Smooth muscle cell (in vitro differentiated cells): ENCODE results near the gene BCL2L11. TPM values are rescaled to one million over a fixed set of nuclear protein-coding genes. Genes with fewer than 3 reads are reported as not detected.

Experiments
- DNase-seq: peaks from one replicate; lab custom pipeline; 2025; ENCODE audit not compliant: unreplicated experiment; lab: John Stamatoyannopoulos, UW
- H2AFZ ChIP-seq: fragments of 200-600 bp; sonication (generic); 2 replicates; pipeline ENCODE4 v1.6.0; 2016; ENCODE audit warnings: antibody characterized with exemption, low read depth, mild to moderate bottlenecking
- H3F3A ChIP-seq: fragments of 200-600 bp; sonication (generic); 2 replicates; pipeline ENCODE4 v1.6.0; 2017; ENCODE audit warnings: antibody characterized with exemption, low read depth
- H3K27ac ChIP-seq: fragments of 200-600 bp; sonication (generic); 2 replicates; pipeline ENCODE4 v1.5.1; 2016; ENCODE audit warnings: low read depth, mild to moderate bottlenecking
- H3K27me3 ChIP-seq: fragments of 200-600 bp; sonication (generic); 2 replicates; pipeline ENCODE4 v1.6.1; 2016; ENCODE audit warnings: low read depth, mild to moderate bottlenecking
- H3K36me3 ChIP-seq: fragments of 200-600 bp; sonication (generic); 2 replicates; pipeline ENCODE4 v1.5.1; 2016; ENCODE audit warnings: low read depth
- H3K4me1 ChIP-seq: fragments of 200-600 bp; sonication (generic); 2 replicates; pipeline ENCODE4 v1.5.1; 2016; ENCODE audit warnings: low read depth
- H3K4me2 ChIP-seq: fragments of 200-600 bp; sonication (generic); 2 replicates; pipeline ENCODE4 v1.6.0; 2016; ENCODE audit warnings: mild to moderate bottlenecking
- H3K4me3 ChIP-seq: fragments of 200-600 bp; sonication (generic); 2 replicates; pipeline ENCODE4 v1.5.1; 2016; ENCODE audit warnings: mild to moderate bottlenecking
- H3K79me2 ChIP-seq: fragments of 200-600 bp; sonication (generic); 2 replicates; pipeline ENCODE4 v1.6.0; 2016; ENCODE audit warnings: low read depth, mild to moderate bottlenecking
- H3K9ac ChIP-seq: fragments of 200-600 bp; sonication (generic); 2 replicates; pipeline ENCODE4 v1.6.0; 2016; ENCODE audit warnings: low read depth
- H3K9me3 ChIP-seq: fragments of 200-600 bp; sonication (generic); replicated peaks from 2 replicates; pipeline ENCODE4 v1.5.1; 2016; ENCODE audit warnings: low read depth
- H4K20me1 ChIP-seq: fragments of 200-600 bp; sonication (generic); 2 replicates; pipeline ENCODE4 v1.6.0; 2016; ENCODE audit warnings: low read depth
- CTCF ChIP-seq: fragments of 200-600 bp; sonication (generic); IDR thresholded peaks from 2 replicates; pipeline ENCODE4 v1.5.1; 2017; ENCODE audit warnings: borderline replicate concordance, mild to moderate bottlenecking, antibody characterized with exemption; ENCODE audit not compliant: insufficient read depth, poor library complexity, severe bottlenecking
- WGBS: methylation state at CpG from one replicate; pipeline ENCODE4 v1.1.7; 2016; ENCODE audit warnings: low lambda C conversion rate; 5-methylcytosine and 5-hydroxymethylcytosine counted together
- polyA plus RNA-seq: library from polyadenylated mRNA; unstranded; fragments of >200 nt; fragmentation: Nextera tagmentation; extraction: Ambion mirVana; gene quantifications from 2 replicates; pipeline ENCODE4 v1.2.1, GENCODE V29; 2016
- total RNA-seq: library from RNA; depleted of rRNA; stranded (reverse); fragments of >200 nt; gene quantifications from 2 replicates; pipeline ENCODE4 v1.2.3, GENCODE V29; 2014

BCL2L11 gene
- total and polyA plus RNA-seq, 2 experiments from 2014 or later: 4.9 to 10.0 TPM

DNA sequence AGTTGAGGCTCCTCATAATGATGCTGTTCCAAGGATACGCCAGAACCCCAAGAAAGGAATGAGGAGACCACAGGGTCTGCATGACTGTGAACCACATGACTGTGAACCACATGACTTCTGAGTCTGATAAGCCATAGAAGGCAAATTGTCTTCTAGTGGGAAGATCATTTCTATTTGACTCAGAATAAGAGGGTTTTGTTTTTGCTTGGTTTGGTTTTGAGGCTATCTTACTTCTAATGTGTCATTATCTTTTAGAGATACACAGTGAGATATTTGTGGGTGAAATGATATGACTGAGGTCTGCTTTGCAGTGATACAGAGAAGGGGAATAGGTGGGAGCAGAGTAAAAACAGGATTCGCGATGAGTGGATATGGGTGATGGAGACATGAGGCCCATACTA is 28.9 kb upstream of the BCL2L11 start:
- Histone ChIP-seq H3K9me3 (no peaks in the 10 kb centered on the region), H3K79me2 (no peaks in the 10 kb centered on the region), H3K27ac (no peak overlapping the region), H3K4me1 (no peaks in the 10 kb centered on the region), H2AFZ (no peak overlapping the region), H3K4me2 (no peak overlapping the region), H4K20me1 (no peaks in the 10 kb centered on the region), H3K36me3 (no peaks in the 10 kb centered on the region), H3K27me3 (peaks cover 21% of the 10 kb centered on the region), H3F3A (no peaks in the 10 kb centered on the region), H3K4me3 (no peak overlapping the region), H3K9ac (no peak overlapping the region)
- WGBS: 90% methylated on average over 3 of the region's 3 CpGs
- no peak for DNase-seq
- no peak for TF ChIP-seq CTCF

DNA sequence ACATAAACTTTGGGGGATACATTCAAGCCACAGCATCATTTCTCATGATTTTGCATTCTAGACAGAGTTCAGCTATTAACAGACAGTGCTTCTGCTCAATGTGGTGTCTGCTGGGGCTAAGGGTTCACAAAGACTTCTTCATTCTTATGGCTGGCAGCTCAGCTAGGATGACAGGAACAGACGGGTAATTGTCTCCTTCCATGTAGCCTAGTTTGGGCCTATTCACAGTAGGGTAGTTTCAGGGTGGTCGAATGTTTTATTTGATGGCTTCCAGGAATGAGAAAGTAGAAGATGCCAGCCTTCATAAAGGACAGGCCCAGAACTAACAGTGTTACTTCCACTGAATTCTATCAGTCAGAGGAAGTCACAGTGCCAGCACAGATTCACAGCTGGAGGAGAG is 26.0 kb upstream of the BCL2L11 start:
- 97% methylated on average over 2 of the region's 2 CpGs for WGBS
- H3K27me3 ChIP-seq: peaks cover 11% of the 10 kb centered on the region
- no peaks in the 10 kb centered on the region for H3F3A ChIP-seq
- no peaks in the 10 kb centered on the region for H3K9me3 ChIP-seq
- DNase-seq: no peak
- H4K20me1 ChIP-seq: no peaks in the 10 kb centered on the region
- H3K4me2 ChIP-seq: no peak overlapping the region
- no peak overlapping the region for H2AFZ ChIP-seq
- H3K79me2 ChIP-seq: no peaks in the 10 kb centered on the region
- H3K4me3 ChIP-seq: no peak overlapping the region
- no peak overlapping the region for H3K9ac ChIP-seq
- H3K27ac ChIP-seq: no peak overlapping the region
- no peak for TF ChIP-seq CTCF
- H3K4me1 ChIP-seq: no peaks in the 10 kb centered on the region
- H3K36me3 ChIP-seq: no peaks in the 10 kb centered on the region

DNA sequence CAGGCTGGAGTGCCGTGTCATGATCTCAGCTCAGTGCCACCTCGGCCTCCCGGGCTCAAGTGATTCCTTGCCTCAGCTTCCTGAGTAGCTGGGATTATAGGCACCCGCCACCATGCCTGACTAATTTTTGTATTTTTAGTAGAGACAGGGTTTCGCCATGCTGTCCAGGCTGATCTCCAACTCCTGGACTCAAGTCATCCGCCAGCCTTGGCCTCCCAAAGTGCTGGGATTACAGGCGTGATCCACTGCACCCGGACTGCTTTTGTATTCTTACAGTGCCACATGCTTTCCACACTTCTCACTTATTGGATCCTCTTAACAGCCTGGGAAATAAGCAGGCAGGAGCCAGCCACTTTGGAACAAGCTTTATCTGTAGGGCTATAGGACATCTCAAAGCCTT is 25.3 kb upstream of the BCL2L11 start:
- Histone ChIP-seq H3K27ac (no peak overlapping the region), H3K27me3 (peaks cover 8% of the 10 kb centered on the region), H3K4me2 (no peak overlapping the region), H3K4me3 (no peak overlapping the region), H3K9me3 (no peaks in the 10 kb centered on the region), H3K79me2 (no peaks in the 10 kb centered on the region), H3F3A (no peaks in the 10 kb centered on the region), H3K36me3 (no peaks in the 10 kb centered on the region), H4K20me1 (no peaks in the 10 kb centered on the region), H3K9ac (no peak overlapping the region), H2AFZ (no peak overlapping the region), H3K4me1 (no peaks in the 10 kb centered on the region)
- WGBS: 89% methylated on average over 8 of the region's 8 CpGs
- TF ChIP-seq CTCF: no peak
- no peak for DNase-seq

DNA sequence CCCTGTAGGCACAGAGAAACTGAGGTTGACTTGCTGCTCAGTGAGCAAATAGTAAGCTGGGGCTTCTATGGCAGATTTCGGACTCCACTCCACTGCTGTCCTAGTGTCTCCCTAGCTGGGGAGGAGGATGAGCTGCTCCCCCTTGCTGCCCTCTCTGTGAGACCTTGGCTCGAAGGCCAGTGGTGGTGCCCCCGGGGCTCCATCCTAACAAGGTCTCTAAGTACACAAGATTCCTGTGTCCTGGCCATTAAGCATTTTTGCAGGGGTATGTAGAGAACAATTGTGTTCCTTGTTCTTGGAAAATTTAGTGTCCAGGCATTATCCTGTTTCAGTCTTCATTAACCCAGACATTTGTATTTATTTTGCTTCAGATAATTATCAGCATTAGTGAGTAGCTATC is 21.3 kb upstream of the BCL2L11 start:
- no peak for TF ChIP-seq CTCF
- H3K4me3 ChIP-seq: no peak overlapping the region

More for the DNA sequence above, 21.3 kb upstream of the BCL2L11 start:
- WGBS: 84% methylated on average over 3 of the region's 3 CpGs
- Histone ChIP-seq H3F3A (no peaks in the 10 kb centered on the region), H2AFZ (no peak overlapping the region), H3K79me2 (no peaks in the 10 kb centered on the region), H3K4me1 (no peaks in the 10 kb centered on the region), H3K27ac (no peak overlapping the region), H4K20me1 (no peaks in the 10 kb centered on the region), H3K27me3 (no peaks in the 10 kb centered on the region), H3K4me2 (no peak overlapping the region), H3K9ac (no peak overlapping the region), H3K9me3 (no peaks in the 10 kb centered on the region), H3K36me3 (no peaks in the 10 kb centered on the region)
- no peak for DNase-seq
